Smooth muscle cell of trachea (primary cell): ENCODE measurements around the gene FAM181A. TPM values are rescaled to one million over a fixed set of nuclear protein-coding genes. Genes with fewer than 3 reads are reported as not detected.

Experiments used
- total RNA-seq: library from RNA; depleted of rRNA; stranded (reverse); fragments of >200 nt; gene quantifications from 2 replicates; pipeline ENCODE4 v1.2.1, GENCODE V29; 2014

FAM181A gene
- total RNA-seq: not detected in 2 replicates

GRCh38 chr14:93926873-93927799 is at the start of gene FAM181A:
Gene FAM181A (plus strand): TSS chr14:93927344. CDS start chr14:93928286, 942 bp downstream.

GRCh38 chr14:93976477-93977057 is 49.4 kb downstream of the FAM181A start, which contains the start of gene ASB2:
Gene ASB2 (minus strand): TSS chr14:93976570. CDS start chr14:93964539, 12,031 bp downstream.

Other genes starting within 250 kb of the FAM181A start
- not detected in 2 replicates for gene PRIMA1, start 138.9 kb upstream of the FAM181A start, total RNA-seq
- gene ASB2, start 49.2 kb downstream of the FAM181A start, total RNA-seq: 0.50 and 1.2 TPM in 2 replicates
- gene CCDC197, start 70.0 kb downstream of the FAM181A start, total RNA-seq: not detected in 2 replicates
- gene OTUB2, start 99.0 kb downstream of the FAM181A start, total RNA-seq: 1.7 and 2.8 TPM in 2 replicates
- gene DDX24, start 153.9 kb downstream of the FAM181A start, total RNA-seq: 158 and 205 TPM in 2 replicates
- 9.6 and 22.0 TPM in 2 replicates for gene IFI27L1, start 154.0 kb downstream of the FAM181A start, total RNA-seq
- gene IFI27, start 183.4 kb downstream of the FAM181A start, total RNA-seq: 34.4 and 52.5 TPM in 2 replicates
- 99.8 and 126 TPM in 2 replicates for gene IFI27L2, start 202.3 kb downstream of the FAM181A start, total RNA-seq
- gene PPP4R4, start 247.0 kb downstream of the FAM181A start, total RNA-seq: 0.44 and 2.8 TPM in 2 replicates